ENCODE measurements around the gene DYSF.

- TF ChIP-seq CTCF (IDR thresholded peaks at IDR 0.05) (no peak), POLR2AphosphoS5 (IDR thresholded peaks at IDR 0.05) (no peak), POLR2A (IDR thresholded peaks at IDR 0.05) (no peak)
Measured at GRCh38 chr2:71484354-71484753, 31.0 kb downstream of the DYSF start.
